HG03025 (cell line): Measurements from ENCODE around the gene SAMM50.

Experiments
- ATAC-seq: cut with Tn5 transposase; IDR thresholded peaks from one replicate; pipeline ENCODE4 v1.9.1; 2021; ENCODE audit warnings: mild to moderate bottlenecking, moderate library complexity; ENCODE audit not compliant: unreplicated experiment, low FRiP score

The SAMM50 gene

DNA sequence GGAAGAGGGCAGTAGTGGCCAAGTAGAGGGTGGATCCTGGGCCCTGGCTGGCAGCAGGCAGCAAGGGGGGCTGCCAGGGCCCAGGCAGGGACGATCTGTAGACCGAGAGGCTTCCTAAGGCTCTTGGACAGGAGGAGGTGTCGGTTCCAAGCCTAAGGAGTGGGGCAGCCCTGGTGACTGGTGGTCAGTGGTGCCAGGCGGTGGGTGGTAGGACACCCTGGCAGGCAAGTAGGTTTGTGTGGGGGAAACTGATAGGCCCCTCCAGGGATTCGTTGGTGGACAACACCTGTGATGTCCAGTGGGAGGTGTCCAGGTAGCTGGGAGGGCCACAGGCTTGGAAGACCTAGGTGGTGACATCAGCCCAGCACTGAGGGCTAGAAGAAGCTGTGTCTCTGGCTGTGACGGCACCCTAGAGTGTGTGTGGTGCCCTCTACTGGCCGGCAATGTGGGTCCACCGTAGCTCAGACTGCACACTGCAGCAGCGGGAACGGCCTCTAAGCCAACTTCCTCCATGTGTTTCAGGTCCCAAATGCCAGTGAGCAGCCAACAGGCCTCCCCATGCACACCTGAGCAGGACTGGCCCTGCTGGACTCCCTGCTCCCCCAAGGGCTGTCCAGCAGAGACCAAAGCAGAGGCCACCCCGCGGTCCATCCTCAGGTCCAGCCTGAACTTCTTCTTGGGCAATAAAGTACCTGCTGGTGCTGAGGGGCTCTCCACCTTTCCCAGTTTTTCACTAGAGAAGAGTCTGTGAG lies 9.4 kb upstream of the SAMM50 start:
- no peak for ATAC-seq

DNA sequence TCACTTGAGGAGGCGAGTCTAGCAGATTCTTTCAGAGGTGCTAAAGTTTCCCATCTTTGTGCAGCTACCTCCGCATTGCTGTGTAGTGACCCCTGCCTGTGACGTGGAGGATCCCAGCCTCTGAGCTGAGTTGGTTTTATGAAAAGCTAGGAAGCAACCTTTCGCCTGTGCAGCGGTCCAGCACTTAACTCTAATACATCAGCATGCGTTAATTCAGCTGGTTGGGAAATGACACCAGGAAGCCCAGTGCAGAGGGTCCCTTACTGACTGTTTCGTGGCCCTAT lies 8.9 kb upstream of the SAMM50 start:
- ATAC-seq = no peak

DNA sequence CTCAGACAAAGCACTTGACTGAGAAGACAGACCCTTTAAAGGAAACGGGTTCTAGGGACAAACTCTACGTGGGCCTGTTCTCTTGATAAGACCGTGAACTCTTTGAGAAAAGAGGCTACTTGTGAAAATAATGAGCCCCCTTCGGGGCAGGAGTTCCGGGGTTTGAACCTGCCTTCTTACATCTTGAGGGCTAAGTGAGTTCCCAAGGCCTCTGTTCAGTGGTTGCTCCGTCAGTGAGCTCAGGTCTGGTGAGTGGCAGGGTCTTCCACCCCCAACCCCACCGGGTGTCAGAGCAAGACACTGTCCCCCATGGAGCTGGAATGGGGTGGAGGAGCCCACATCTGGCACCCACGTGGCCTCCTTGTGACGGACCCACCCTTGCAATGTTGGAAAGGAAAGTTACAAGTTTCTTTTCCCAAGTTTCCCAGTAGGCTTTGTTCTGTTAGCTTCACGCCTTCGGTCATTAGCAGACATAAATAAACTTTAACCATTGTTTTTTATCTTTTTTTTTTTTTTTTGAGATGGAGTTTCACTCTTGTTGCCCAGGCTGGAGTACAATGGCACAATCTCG lies 6.3 kb upstream of the SAMM50 start:
- ATAC-seq = no peak

DNA sequence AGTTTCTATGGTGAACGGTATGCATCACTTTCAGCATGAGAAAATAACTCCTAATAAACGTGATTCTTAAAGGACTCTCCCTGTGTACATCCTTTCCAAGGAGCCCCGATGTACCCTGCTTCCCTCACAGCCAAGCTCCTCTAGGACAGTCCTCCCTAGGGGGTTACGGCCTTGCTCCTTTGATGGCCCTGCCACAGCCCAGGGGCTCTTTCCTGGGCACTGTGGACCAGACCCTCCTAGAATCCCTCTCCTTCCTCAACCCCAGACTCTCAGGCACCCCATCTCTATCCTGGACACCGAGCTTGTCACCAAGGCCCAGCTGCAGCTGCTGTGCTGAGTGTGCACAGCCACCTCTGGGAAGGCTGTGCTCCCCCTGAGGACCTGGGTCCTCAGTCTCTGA lies 3.9 kb upstream of the SAMM50 start:
- ATAC-seq = no peak

DNA sequence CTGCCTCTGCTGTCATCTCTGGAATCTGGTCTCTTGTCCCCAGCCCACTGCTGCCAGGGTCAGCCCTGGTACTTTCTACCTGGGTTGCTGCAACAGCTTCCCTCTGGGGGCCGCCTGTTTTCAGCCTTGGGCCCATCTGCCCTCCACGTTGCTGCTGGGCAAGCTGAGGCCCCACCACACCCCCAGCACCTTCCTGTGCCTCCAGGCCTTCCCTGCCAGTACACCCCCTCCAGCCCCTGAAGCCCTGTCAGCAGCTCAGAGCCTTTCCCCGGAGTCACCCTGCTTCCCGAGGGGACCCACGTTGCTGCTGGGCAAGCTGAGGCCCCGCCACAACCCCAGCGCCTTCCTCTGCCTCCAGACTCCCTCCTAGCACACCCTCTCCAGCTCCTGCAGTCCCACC lies 3.3 kb upstream of the SAMM50 start:
- ATAC-seq = no peak

DNA sequence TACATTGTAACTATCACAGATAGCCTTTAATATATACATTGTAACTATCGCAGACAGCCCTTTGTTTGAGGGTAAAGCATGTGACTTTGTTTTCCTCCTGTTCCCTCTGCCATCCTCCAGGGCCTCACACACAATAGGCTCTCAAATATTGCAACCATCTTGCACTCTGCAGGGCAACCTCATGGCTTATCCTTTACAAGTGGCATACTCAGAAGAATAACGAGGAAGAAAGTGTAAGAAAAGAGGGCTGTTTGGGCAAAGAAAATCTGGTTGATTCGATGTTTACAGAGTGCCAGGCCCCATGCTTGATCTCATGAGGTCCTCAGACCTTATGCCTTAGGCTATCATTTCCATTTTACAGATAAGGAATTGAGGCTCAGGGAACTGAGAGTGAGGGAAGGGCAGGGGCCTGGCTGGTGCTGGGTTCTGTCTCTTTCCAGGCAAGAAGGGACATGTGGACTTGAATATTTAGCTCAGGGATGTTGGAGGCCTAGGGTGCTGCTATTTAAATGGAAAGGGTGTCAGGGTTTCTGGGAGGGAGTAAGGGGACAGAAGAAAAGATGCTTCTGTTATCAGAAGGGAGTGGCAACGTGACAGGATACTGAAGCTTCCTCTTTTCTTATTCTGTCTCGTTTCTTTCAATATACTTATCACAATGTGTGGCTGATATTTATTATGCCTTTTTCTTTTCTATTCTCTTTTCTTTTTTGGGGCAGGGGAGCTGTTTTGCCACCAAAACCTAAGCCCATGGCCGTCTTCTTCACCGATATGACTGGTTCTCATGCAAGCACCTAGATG lies 1.1 kb upstream of the SAMM50 start:
- no peak for ATAC-seq

DNA sequence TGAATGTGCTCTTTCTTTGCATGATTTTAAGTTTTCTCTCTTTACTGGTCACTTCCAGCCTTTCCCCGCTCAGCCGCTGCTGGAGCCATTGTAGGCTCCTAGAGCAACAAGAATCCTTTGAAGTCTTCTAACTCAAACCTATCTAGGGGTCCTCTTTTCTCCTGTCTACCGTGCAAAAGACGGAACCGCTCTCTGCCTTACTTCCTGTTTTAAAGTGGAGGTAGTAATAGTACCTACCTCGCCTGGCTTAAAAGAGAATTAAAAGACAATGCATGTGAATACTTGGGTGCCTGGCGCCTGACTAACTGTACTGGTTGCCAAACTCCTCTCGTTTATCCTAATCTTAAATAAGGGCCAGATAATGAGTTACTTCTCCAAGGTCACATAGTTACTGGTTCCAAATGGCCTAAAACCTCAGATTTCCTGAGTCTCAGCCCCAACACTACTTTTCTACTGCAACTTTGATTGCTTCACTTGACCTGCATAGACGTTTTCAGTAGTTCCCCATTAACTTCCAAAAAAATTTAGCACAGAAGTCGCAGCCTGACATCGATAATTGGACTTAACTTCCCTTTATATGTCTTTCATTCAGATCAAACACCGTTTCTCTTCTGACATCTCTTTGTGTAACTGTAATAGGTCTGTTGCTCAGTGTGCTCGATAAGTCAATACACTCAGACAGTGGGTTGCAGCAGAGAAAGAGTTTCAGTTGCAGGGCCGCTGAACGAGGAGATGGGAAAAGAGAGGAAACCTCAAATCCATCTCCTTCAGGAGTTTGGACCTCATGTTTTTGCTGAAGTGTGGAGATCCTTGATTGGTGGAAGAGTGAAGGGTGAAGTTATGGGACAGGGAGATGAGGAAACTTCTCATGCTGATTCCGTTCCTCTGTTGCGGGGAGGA lies 891 bp downstream of the SAMM50 start:
- ATAC-seq = no peak

DNA sequence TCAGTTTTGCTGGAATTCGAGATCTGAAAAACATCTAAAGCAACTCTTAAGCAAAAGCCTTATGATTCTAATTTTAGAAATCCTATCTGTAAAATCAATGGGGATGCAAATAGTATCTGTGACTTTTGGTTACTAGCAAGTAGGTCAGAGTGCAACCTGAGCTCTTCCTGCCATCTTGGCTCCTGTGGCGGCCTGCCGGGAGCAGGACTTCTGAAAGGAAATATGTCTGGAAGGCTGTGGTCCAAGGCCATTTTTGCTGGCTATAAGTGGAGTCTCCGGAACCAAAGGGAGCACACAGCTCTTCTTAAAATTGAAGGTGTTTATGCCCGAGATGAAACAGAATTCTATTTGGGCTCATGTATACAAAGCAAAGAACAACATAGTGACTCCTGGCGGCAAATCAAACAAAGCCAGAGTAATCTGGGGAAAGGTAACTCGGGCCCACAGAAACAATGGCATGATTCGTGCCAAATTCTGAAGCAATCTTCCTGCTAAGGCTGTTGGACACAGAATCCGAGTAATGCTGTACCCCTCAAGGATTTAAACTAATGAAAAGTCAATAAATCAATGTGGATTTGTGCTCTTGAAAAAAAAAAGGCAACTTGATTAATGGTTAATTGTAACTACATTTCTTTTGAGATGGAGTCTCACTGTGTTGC lies 1.7 kb downstream of the SAMM50 start:
- ATAC-seq = no peak

DNA sequence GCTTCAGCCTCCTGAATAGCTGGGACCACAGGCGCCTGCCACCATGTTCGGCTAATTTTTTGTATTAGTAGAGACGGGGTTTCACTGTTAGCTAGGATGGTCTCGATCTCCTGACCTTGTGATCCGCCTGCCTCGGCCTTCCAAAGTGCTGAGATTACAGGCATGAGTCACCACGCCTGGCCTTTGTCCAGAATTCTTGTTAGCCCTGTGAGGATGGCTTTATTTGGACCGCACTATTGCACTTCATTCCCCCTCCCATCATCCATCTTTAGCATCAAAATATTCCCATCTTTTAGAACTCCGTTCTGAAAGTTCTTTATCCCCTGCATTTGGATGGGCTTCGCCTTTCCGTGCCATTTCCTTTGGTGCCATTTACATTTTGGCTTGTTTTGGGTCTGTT lies 2.6 kb downstream of the SAMM50 start:
- no peak for ATAC-seq

DNA sequence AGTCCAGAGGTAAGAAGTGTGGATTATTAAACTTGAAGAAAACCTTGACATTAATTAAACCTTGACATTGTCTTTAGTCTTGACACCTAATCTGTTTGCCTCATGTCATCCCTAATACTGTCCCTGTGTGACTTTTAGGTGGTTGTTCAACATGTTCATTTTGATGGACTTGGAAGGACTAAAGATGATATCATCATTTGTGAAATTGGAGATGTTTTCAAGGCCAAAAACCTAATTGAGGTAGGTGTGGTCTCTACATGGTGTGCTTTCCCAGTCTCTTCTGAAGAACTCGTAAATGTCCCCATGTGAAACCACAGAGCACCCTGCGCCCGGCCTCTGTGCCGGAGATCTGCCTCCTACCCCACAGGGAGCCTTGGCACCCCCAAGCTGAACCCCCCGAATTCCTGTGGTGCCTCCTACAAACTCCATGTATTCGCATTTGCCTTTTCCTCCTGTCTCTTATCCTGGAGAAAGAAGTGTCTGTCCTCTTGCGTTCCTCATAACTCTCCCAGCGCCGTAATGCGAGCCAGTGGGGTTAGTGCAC lies 9.1 kb downstream of the SAMM50 start:
- no peak for ATAC-seq

DNA sequence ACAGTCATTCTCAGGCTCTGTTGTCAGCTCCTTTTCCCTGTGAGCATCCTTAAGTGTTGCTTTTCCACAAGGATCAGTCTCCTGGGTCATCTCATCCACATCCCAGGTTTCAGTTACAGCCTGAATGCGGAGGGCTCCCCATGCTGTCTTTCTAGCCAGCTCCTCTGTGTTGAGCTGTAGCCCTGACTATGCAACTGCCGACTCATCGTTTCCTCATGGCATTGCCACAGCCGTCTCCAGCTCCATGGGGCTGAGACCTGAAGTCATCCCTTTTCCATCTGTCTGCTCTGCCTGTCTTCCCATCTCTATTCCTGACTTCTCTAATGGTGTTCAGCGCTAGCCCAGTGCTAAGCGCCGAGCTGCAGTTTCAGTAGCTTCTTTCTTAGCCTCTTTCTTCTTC lies 11.8 kb downstream of the SAMM50 start:
- no peak for ATAC-seq

DNA sequence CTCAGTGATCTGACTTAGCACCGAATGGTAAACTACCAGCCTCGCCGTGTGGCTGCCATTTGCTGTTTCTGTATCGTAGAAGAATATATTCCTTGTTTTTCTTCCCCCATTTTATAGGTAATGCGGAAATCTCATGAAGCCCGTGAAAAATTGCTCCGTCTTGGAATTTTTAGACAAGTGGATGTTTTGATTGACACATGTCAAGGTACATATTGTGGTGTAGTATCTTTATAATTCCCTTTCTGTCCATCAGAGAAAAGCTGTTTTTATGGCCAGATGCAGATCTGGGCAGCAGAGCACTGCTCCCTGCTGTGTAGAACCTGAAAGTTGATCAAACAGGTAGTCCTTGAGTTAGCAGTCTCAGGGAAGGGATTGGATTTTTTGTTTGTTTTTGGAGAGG lies 13.4 kb downstream of the SAMM50 start:
- no peak for ATAC-seq

DNA sequence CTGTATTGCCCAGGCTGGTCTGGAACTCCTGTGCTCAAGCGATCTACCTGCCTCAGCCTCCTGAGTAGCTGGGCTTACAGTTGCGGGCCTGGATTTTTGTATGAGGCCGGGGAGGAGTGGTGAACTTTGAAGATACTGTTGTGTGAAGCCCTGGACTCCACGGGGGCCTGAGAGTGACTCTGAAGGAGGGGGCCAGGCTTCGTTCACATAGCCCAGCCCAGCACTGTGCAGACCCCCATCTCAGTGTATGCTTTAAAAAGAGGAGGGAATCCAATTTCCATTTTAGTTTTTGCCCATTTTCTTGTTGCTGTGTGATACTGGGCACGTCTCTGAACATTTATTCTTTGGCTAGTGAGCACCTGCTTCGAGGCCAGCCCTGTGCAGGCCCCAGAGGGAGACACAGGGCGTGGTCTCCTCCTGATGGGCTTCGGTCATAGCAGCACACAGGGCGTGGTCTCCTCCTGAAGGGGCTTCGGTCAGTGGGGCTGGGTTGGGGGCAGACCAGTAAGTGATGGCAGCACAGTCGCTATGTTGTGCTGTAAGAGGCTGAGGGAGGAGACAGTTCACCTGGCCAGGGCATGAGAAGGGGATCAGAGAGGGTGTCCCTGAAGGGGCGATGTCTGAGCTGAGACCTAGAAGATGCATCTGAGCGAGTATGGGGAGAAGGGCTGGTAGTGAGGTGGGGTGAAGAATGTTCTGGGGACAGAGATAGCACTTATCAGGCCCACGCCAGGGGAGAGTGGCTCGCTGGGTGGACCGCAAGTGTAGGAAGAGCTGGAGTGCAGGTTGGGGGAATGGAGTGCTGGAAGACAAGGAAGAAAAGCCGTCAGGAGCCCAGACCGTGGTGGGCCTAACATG lies 14.0 kb downstream of the SAMM50 start:
- ATAC-seq = no peak

DNA sequence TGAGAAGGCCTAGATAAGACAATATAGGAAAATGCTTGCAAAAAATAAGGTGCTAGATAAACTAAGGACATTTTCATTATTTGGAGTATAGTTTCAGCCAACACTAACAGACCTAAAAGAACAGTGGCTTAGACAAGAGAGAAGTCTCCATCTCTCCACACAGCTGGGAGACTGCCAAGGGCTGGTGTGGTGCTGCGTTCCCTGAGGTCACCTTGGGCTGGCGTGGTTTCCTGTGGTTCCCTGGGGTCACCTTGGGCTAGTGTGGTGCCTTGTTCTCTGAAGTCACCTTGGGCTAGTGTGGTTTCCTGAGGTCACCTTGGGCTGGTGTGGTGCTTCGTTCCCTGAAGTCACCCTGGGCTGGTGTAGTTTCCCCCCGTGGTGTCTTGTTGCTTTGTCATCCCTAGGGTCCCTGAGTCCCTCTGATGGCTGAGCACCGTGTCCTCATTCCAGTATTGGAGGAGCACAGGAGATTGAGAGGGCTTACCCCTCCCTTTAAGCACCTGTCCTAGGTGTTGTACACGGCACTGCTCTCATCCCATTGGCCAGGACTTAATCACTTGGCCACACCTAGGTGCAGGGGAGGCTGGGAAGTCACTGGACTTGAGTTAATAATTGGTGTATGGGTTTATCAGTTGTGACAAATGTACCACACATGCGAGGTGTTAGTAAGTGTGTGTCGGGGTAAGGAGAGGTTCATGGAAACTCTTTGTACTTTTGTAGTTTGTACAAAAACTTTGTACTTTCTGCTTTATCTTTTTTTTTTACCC lies 14.9 kb downstream of the SAMM50 start:
- no peak for ATAC-seq

DNA sequence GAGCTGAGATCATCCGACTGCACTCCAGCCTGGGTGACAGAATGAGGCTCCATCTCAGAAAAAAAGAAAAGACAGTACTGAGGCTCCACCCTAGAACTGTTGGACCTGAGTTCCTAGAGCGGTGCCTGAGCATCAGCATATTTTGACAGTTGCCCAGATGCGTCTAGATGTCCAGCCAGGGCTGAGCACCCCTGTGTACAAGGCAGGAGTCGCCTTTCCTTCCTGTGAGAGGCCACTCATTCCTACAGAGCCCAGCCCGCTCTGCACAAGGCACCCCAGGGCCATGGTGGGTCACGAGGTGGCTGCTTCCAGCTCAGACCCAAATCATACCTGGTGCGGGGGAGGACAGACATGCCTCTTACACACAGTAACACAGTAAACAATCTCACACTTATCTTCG lies 15.9 kb downstream of the SAMM50 start:
- no peak for ATAC-seq

DNA sequence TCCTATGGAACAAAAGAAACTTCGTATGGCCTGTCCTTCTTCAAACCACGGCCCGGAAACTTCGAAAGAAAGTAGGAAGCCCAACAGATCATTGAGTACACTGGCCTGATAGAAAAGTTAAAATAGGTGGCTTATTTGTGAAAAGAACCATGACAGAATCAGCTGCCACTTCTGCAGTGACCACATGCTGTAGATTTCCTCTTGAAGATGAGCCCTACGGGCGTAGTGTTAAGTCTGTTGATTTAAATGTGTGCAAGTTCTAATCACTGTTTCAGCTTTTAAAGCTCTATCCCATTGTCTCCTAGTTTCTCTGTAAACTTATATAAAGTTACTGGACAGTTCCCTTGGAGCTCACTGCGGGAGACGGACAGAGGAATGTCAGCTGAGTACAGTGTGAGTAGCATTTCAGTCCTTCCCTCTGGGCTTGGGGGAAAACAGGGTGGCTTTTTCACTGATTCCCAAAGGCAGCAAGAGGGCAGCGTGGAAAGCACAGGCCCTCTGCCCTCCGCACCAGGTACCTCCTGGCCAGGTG lies 17.8 kb downstream of the SAMM50 start:
- ATAC-seq = no peak

DNA sequence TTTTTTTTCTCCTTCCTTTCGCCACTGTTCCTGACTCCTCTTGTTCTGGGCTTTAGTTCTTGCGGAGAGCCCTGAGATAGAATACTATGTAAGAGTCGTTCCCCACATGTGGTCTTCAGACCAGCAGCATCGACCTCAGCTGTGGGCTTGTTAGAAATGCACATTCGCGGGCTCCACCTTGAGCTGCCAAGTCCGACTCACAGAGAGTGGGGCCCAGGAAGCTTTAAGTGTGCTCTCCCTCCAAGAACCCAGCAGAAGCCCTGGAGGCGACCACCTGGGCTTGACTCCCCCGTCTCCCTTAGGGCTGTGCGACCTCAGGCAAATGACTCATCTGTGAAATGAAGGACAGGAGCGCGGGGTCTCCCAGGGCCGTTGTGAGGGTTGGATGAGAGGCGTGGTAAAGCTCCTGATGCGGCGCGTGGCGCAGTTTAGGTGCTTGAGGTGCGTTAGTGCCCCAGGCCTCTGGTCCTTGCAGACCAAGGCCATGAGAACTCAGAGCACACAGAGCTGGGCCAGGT lies 18.8 kb downstream of the SAMM50 start:
- no peak for ATAC-seq

DNA sequence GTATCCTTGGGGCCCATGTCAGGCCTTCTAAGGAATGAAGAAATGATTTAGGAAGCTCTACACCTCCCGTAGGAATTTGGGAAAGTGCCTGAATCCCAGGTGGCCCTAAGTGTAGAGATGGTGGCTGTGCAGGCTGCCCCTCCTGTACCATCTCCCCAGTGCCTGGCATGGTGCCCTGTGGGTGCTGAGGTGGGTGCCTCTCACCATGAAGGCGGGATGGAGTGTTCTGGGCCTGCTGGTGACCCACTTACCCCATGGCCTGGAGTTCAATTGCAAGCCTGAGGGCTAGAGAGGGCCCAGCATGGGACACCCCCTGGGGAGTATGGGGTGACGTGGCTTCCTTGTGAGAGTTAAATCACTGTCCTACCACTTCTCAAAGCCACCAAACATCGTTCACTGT lies 19.8 kb downstream of the SAMM50 start:
- ATAC-seq = no peak
